CD4-positive, alpha-beta T cell treated with Interleukin-10 for 1 hour (primary cell): ENCODE data around the gene RAB11FIP4.

ENCODE experiments used
- DNase-seq: peaks from one replicate; pipeline ENCODE4 v3.0.0-alpha.2; 2020

Gene RAB11FIP4

GRCh38 chr17:31573861-31574260, 182.4 kb downstream of the RAB11FIP4 start:
- no peak for DNase-seq

- DNase-seq: no peak
Observed at GRCh38 chr17:31574458-31574857, 183.0 kb downstream of the RAB11FIP4 start.

GRCh38 chr17:31575043-31575442, 183.6 kb downstream of the RAB11FIP4 start:
- no peak for DNase-seq

GRCh38 chr17:31579265-31579664, 187.8 kb downstream of the RAB11FIP4 start:
- DNase-seq: no peak

- no peak for DNase-seq
Observed at GRCh38 chr17:31580316-31580705, 188.8 kb downstream of the RAB11FIP4 start.

GRCh38 chr17:31580706-31581490, 189.4 kb downstream of the RAB11FIP4 start:
- no peak for DNase-seq

GRCh38 chr17:31581491-31581890, 190.0 kb downstream of the RAB11FIP4 start:
- DNase-seq: no peak

- DNase-seq: peak; percentile 6
Observed at GRCh38 chr17:31582151-31582907, 190.9 kb downstream of the RAB11FIP4 start.

- no peak for DNase-seq
Observed at GRCh38 chr17:31583772-31584356, 192.4 kb downstream of the RAB11FIP4 start.

- no peak for DNase-seq
Observed at GRCh38 chr17:31584438-31585279, 193.2 kb downstream of the RAB11FIP4 start.

- DNase-seq: no peak
Observed at GRCh38 chr17:31585280-31585630, 193.8 kb downstream of the RAB11FIP4 start.

- DNase-seq: no peak
Observed at GRCh38 chr17:31586946-31587345, 195.5 kb downstream of the RAB11FIP4 start.

- no peak for DNase-seq
Observed at GRCh38 chr17:31587462-31587861, 196.0 kb downstream of the RAB11FIP4 start.
